ENCODE measurements around the gene ENHO. TPM values are rescaled to one million over a fixed set of nuclear protein-coding genes. Genes with fewer than 3 reads are reported as not detected.

The ENHO gene
- total RNA-seq = 0.59 TPM
- long read RNA-seq, partial matches to known transcripts = 0 of 1 reads
- long read RNA-seq, other reads (novel, unspliced or antisense) = 0 of 1 reads

GRCh38 chr9:34522971-34523797 lies at the start of gene ENHO:
Gene ENHO (minus strand): TSS chr9:34522990. CDS start chr9:34521695, 1,295 bp downstream.
- DNase-seq (peak; percentile 88), ATAC-seq (peak; percentile 99)
- Histone ChIP-seq H3K9me3 (no peaks in the 10 kb centered on the region), H3K27me3 (ENCODE audit: low read depth) (no peaks in the 10 kb centered on the region), H3K4me3 (peak within 1 kb of the TSS; percentile 47), H3K36me3 (no peaks in the 10 kb centered on the region), H3K27ac (no peak within 1 kb of the TSS), H3K4me1 (peaks cover 9% of the 10 kb centered on the region)
- no peak for TF ChIP-seq CTCF (IDR thresholded peaks at IDR 0.05)
- intact Hi-C loops (cut with DNase I) = no loop called here

- H3K4me3 ChIP-seq = no peak overlapping the region
- DNase-seq (no peak), ATAC-seq (no peak)
- no peaks in the 10 kb centered on the region for H3K9me3 ChIP-seq
- no peak overlapping the region for H3K27ac ChIP-seq
- no peak for TF ChIP-seq CTCF (IDR thresholded peaks at IDR 0.05)
- peaks cover 34% of the 10 kb centered on the region for H3K27me3 ChIP-seq (ENCODE audit: low read depth)
- no peaks in the 10 kb centered on the region for H3K4me1 ChIP-seq
- H3K36me3 ChIP-seq = no peaks in the 10 kb centered on the region
- intact Hi-C loops (cut with DNase I) = no loop called here
Measured at GRCh38 chr9:34572092-34572491, 49.3 kb upstream of the ENHO start.

- no peak overlapping the region for H3K27ac ChIP-seq
- no peak overlapping the region for H3K4me3 ChIP-seq
- H3K36me3 ChIP-seq = no peaks in the 10 kb centered on the region
- intact Hi-C loops (cut with DNase I) = no loop called here
- H3K9me3 ChIP-seq = no peaks in the 10 kb centered on the region
- no peaks in the 10 kb centered on the region for H3K4me1 ChIP-seq
- ATAC-seq (no peak), DNase-seq (no peak)
- TF ChIP-seq CTCF (IDR thresholded peaks at IDR 0.05) = no peak
- peaks cover 32% of the 10 kb centered on the region for H3K27me3 ChIP-seq (ENCODE audit: low read depth)
Measured at GRCh38 chr9:34571481-34571810, 48.7 kb upstream of the ENHO start.

GRCh38 chr9:34570809-34571480 lies 48.2 kb upstream of the ENHO start:
- ATAC-seq = no peak
- intact Hi-C loops (cut with DNase I) = no loop called here
- Histone ChIP-seq H3K9me3 (no peaks in the 10 kb centered on the region), H3K36me3 (no peaks in the 10 kb centered on the region), H3K4me1 (no peaks in the 10 kb centered on the region), H3K4me3 (no peak overlapping the region), H3K27me3 (ENCODE audit: low read depth) (peaks cover 32% of the 10 kb centered on the region), H3K27ac (no peak overlapping the region)
- DNase-seq = no peak
- no peak for TF ChIP-seq CTCF (IDR thresholded peaks at IDR 0.05)

- Histone ChIP-seq H3K27me3 (ENCODE audit: low read depth) (peaks cover 34% of the 10 kb centered on the region), H3K4me3 (no peak overlapping the region), H3K27ac (no peak overlapping the region), H3K36me3 (no peaks in the 10 kb centered on the region), H3K4me1 (no peaks in the 10 kb centered on the region), H3K9me3 (no peaks in the 10 kb centered on the region)
- TF ChIP-seq CTCF (IDR thresholded peaks at IDR 0.05) = no peak
- DNase-seq (no peak), ATAC-seq (no peak)
- intact Hi-C loops (cut with DNase I) = no loop called here
Measured at GRCh38 chr9:34570376-34570775, 47.6 kb upstream of the ENHO start.
